IMR-90 (cell line): ENCODE results near the gene PKP3. TPM values are rescaled to one million over a fixed set of nuclear protein-coding genes. Genes with fewer than 3 reads are reported as not detected.

ENCODE experiments used
- ATAC-seq: fragments of 200-7000 bp; cut with Tn5 transposase; 2 replicates; pipeline ENCODE4 v1.9.1; 2020; ENCODE audit warnings: low read depth, mild to moderate bottlenecking, moderate library complexity
- BruUV-seq: library from RNA; stranded (reverse); fragments of 400-500 nt; replicated peaks from 2 replicates; lab custom pipeline; 2021; lab: Mats Ljungman, UMichigan
- CTCF ChIA-PET: fragments of 300-600 bp; formaldehyde crosslinking; extraction: SDS; loops from one replicate; lab custom pipeline; 2021; ENCODE audit warnings: antibody characterized with exemption; lab: Yijun Ruan, JAX
- POLR2A ChIA-PET: fragments of 300-600 bp; sonication (Branson Sonifier 250); formaldehyde crosslinking; loops from one replicate; lab custom pipeline; 2022; ENCODE audit warnings: antibody characterized with exemption; ENCODE audit not compliant: unreplicated experiment; lab: Charles Lee
- DNase-seq: peaks from one replicate; pipeline ENCODE4 v3.0.0; 2013
- H2AFZ ChIP-seq: replicated peaks from 2 replicates; pipeline ENCODE3; 2013; ENCODE audit warnings: low read length, mild to moderate bottlenecking; ENCODE audit not compliant: poor library complexity
- H2AK5ac ChIP-seq: 2 replicates; pipeline ENCODE4 v1.6.1; 2013; ENCODE audit warnings: low read depth, low read length, inconsistent platforms
- H2AK9ac ChIP-seq: replicated peaks from 2 replicates; pipeline ENCODE3; 2013; ENCODE audit warnings: mild to moderate bottlenecking, low read depth, low read length, moderate library complexity; ENCODE audit not compliant: poor library complexity
- H2BK120ac ChIP-seq: 2 replicates; pipeline ENCODE4 v1.6.1; 2013; ENCODE audit warnings: low read depth, low read length, inconsistent platforms
- H2BK15ac ChIP-seq: 3 replicates; pipeline ENCODE4 v1.6.1; 2013; ENCODE audit warnings: low read depth, low read length, inconsistent platforms
- H2BK20ac ChIP-seq: 2 replicates; pipeline ENCODE4 v1.6.1; 2013; ENCODE audit warnings: low read depth, mild to moderate bottlenecking, inconsistent platforms, low read length, moderate library complexity
- H2BK5ac ChIP-seq: 2 replicates; pipeline ENCODE4 v1.6.1; 2013; ENCODE audit warnings: mild to moderate bottlenecking, low read depth, low read length, inconsistent platforms; ENCODE audit not compliant: poor library complexity, severe bottlenecking
- H3K14ac ChIP-seq: replicated peaks from 2 replicates; pipeline ENCODE4 v1.6.1; 2013; ENCODE audit warnings: low read depth, low read length, inconsistent platforms
- H3K18ac ChIP-seq: 2 replicates; pipeline ENCODE4 v1.6.1; 2013; ENCODE audit warnings: low read depth, low read length, control low read depth
- H3K23ac ChIP-seq: 2 replicates; pipeline ENCODE4 v1.6.1; 2013; ENCODE audit warnings: low read depth, low read length, inconsistent platforms
- H3K27ac ChIP-seq: 2 replicates; pipeline ENCODE4 v1.5.1; 2013; ENCODE audit warnings: mild to moderate bottlenecking, control low read depth, low read length; ENCODE audit not compliant: insufficient read depth
- H3K27me3 ChIP-seq: 2 replicates; pipeline ENCODE4 v1.6.1; 2013; ENCODE audit warnings: low read length; ENCODE audit not compliant: control insufficient read depth, insufficient read depth
- H3K36me3 ChIP-seq: 2 replicates; pipeline ENCODE4 v1.6.1; 2013; ENCODE audit warnings: low read length, mixed read lengths; ENCODE audit not compliant: control insufficient read depth, insufficient read depth
- H3K4ac ChIP-seq: 2 replicates; pipeline ENCODE4 v1.6.1; 2013; ENCODE audit warnings: low read depth, low read length, inconsistent platforms
- H3K4me1 ChIP-seq: 2 replicates; pipeline ENCODE4 v1.6.1; 2013; ENCODE audit warnings: low read length, mixed read lengths; ENCODE audit not compliant: control insufficient read depth, insufficient read depth
- H3K4me2 ChIP-seq: 2 replicates; pipeline ENCODE4 v1.6.1; 2013; ENCODE audit warnings: low read depth, mild to moderate bottlenecking, control low read depth, low read length, moderate library complexity
- H3K4me3 ChIP-seq: 2 replicates; pipeline ENCODE4 v1.5.1; 2013; ENCODE audit warnings: low read depth, mild to moderate bottlenecking, control low read depth, low read length, moderate library complexity; ENCODE audit not compliant: insufficient read depth
- H3K56ac ChIP-seq: 2 replicates; pipeline ENCODE4 v1.6.1; 2013; ENCODE audit warnings: low read length, inconsistent platforms; ENCODE audit not compliant: insufficient read depth; ENCODE audit errors: extremely low read depth
- H3K79me1 ChIP-seq, 2 experiments: 2 replicates each; pipeline ENCODE4 v1.6.1; 2013; ENCODE audit warnings: low read length in 2 of 2, inconsistent platforms in 1 of 2, low read depth in 1 of 2
- H3K9ac ChIP-seq: 2 replicates; pipeline ENCODE4 v1.6.1; 2013; ENCODE audit warnings: low read depth, low read length, control low read depth
- H3K9me1 ChIP-seq: 2 replicates; pipeline ENCODE4 v1.6.1; 2013; ENCODE audit warnings: low read length, inconsistent platforms; ENCODE audit not compliant: insufficient read depth
- H3K9me3 ChIP-seq: 2 replicates; pipeline ENCODE4 v1.6.1; 2013; ENCODE audit warnings: low read length; ENCODE audit not compliant: control insufficient read depth, insufficient read depth
- H4K20me1 ChIP-seq: 2 replicates; pipeline ENCODE4 v1.6.1; 2013; ENCODE audit warnings: low read length, inconsistent platforms; ENCODE audit not compliant: insufficient read depth
- H4K5ac ChIP-seq: 2 replicates; pipeline ENCODE4 v1.6.1; 2013; ENCODE audit warnings: mild to moderate bottlenecking, low read depth, low read length, control low read depth
- H4K8ac ChIP-seq, 2 experiments: 2 replicates each; pipeline ENCODE4 v1.6.1; 2013; ENCODE audit warnings: low read depth in 2 of 2, low read length in 2 of 2, control low read depth in 1 of 2, inconsistent platforms in 1 of 2
- H4K91ac ChIP-seq: 2 replicates; pipeline ENCODE4 v1.6.1; 2013; ENCODE audit warnings: low read depth, low read length, inconsistent platforms; ENCODE audit not compliant: insufficient read depth
- BHLHE40 ChIP-seq: fragments of 150-350 bp; IDR thresholded peaks from 2 replicates; pipeline ENCODE4 v1.6.1; 2016; ENCODE audit warnings: mild to moderate bottlenecking, low read depth, low read length
- CEBPB ChIP-seq: IDR thresholded peaks from 2 replicates; pipeline ENCODE4 v1.6.1; 2012; ENCODE audit warnings: low read depth, low read length, improper control_type of control experiment
- MAFK ChIP-seq: IDR thresholded peaks from 2 replicates; pipeline ENCODE4 v1.6.1; 2012; ENCODE audit warnings: low read depth, low read length, improper control_type of control experiment
- MAZ ChIP-seq: IDR thresholded peaks from 2 replicates; pipeline ENCODE4 v1.6.1; 2012; ENCODE audit warnings: low read depth, mild to moderate bottlenecking, low read length, improper control_type of control experiment, moderate library complexity, borderline replicate concordance
- MXI1 ChIP-seq: IDR thresholded peaks from 2 replicates; pipeline ENCODE4 v1.6.1; 2012; ENCODE audit warnings: low read depth, mild to moderate bottlenecking, low read length, moderate library complexity, borderline replicate concordance
- RFX5 ChIP-seq: IDR thresholded peaks from 2 replicates; pipeline ENCODE4 v1.8.0; 2012; ENCODE audit warnings: low read depth, mild to moderate bottlenecking, low read length, moderate library complexity
- WGBS, 2 experiments: methylation state at CpG; one replicate each; pipeline versions ENCODE4 v1.1.5 to v1.1.7; 2013; ENCODE audit warnings: missing lambda C conversion rate in 2 of 2; ENCODE audit not compliant: insufficient read length in 1 of 2; ENCODE audit errors: extremely low coverage in 2 of 2; 5-methylcytosine and 5-hydroxymethylcytosine counted together
- dilution Hi-C: fragments of 300-500 bp; cut with HindIII; formaldehyde crosslinking; loops from one replicate; pipeline ENCODE4 v1.14.3; 2018; ENCODE audit warnings: low sequenced_read_pairs; ENCODE audit not compliant: unreplicated experiment
- in situ Hi-C: fragments of 300-500 bp; cut with MboI; formaldehyde crosslinking; loops from 3 replicates; pipeline ENCODE4 v1.14.3; 2019; ENCODE audit warnings: low sequenced_read_pairs, inconsistent platforms, mixed read lengths
- intact Hi-C: fragments of 100-400 bp; cut with micrococcal nuclease; formaldehyde crosslinking; loops from 2 replicates; pipeline ENCODE4 v1.10.0; 2022
- polyA plus RNA-seq, 3 experiments: library from polyadenylated mRNA; depleted of rRNA; stranded (reverse); fragments of >200 nt; gene quantifications; 2 replicates each; pipeline ENCODE4 v1.2.3, GENCODE V29; 2012; ENCODE audit warnings: low replicate concordance in 1 of 3
- total RNA-seq: library from RNA; depleted of rRNA; stranded (reverse); fragments of >200 nt; gene quantifications from 2 replicates; pipeline ENCODE4 v1.2.3, GENCODE V29; 2012
- TF ChIP-seq, protein P1 (sequence below): conservative IDR thresholded peaks from 2 replicates; pipeline ENCODE4 v1.5.1; 2012; ENCODE audit warnings: mild to moderate bottlenecking, low read depth, low read length, improper control_type of control experiment
- TF ChIP-seq, protein P2 (sequence below): fragments of 150-350 bp; IDR thresholded peaks from 2 replicates; pipeline ENCODE4 v1.6.1; 2017; ENCODE audit warnings: mild to moderate bottlenecking, antibody characterized with exemption, low read length, low read depth

Gene PKP3
- total and polyA plus RNA-seq, 2 of the 4 experiments (the other 2 are of a cell fraction), result 1.5 to 2.2 TPM

DNA sequence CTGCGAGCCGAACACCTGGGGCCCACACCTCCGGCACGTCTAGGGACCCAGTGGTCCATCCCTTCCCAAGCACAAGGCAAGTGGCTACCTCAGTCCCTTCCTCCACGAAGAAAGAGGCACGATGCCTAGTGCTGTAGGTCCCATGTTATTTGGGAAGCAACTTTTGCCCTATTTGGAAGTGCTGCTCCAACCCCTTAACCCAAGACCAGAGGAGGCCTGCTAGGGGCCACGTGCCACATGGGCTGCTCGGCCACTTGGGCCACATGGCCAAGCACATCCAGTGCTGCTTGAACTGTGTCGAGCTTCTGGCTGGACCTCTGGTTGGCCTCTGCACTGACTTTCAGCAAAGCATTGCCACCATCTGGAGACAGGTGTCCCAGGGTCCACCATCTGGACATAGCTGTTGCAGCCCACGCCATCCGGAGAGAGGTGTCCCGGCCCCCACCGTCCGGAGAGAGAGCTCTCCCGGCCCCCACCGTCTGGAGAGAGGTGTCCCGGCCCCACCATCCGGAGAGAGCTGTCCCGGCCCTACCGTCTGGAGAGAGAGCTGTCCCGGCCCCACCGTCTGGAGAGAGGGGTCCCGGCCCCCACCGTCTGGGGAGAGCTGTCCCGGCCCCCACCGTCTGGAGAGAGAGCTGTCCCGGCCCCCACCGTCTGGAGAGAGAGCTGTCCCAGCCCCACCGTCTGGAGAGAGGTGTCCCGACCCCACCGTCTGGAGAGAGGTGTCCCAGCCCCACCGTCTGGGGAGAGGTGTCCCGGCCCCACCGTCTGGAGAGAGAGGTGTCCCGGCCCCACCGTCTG is 31.2 kb upstream of the PKP3 start:
- 78% methylated on average over 16 of the region's 36 CpGs; no CpG with 5 or more reads in 1 of the 2 experiments for WGBS, 2 experiments

More for the DNA sequence above, 31.2 kb upstream of the PKP3 start:
- Histone ChIP-seq H3K27me3 (peaks cover 27% of the 10 kb centered on the region), H3K79me1 (no peaks in the 10 kb centered on the region), H3K18ac (no peak overlapping the region), H3K4ac (no peak overlapping the region), H3K14ac (no peak overlapping the region), H2BK15ac (no peak overlapping the region), H3K4me2 (no peak overlapping the region), H3K9ac (no peak overlapping the region), H3K9me1 (peaks cover 1% of the 10 kb centered on the region; the same call in 1 of the 2 replicates), H3K23ac (no peak overlapping the region), H2BK120ac (no peak overlapping the region), H3K36me3 (no peaks in the 10 kb centered on the region), H4K20me1 (no peaks in the 10 kb centered on the region; the same call in 1 of the 2 replicates), H2AK9ac (peak overlapping the region; percentile 1), H3K4me3 (no peak overlapping the region), H3K56ac (no peak overlapping the region), H4K8ac (no peak overlapping the region), H2BK20ac (no peak overlapping the region), H2AFZ (no peak overlapping the region), H4K5ac (no peak overlapping the region), H2BK5ac (no peak overlapping the region), H3K4me1 (no peaks in the 10 kb centered on the region; the same call in 1 of the 2 replicates), H4K91ac (no peak overlapping the region), H3K9me3 (peaks cover 2% of the 10 kb centered on the region; the same call in 1 of the 2 replicates), H2AK5ac (0 out of 2 replicates have a peak overlapping the region, but pooled peaks have one; percentile 13), H3K27ac (no peak overlapping the region)
- no TSS peak for BruUV-seq
- ChIA-PET CTCF (interaction anchor here (1.1 kb wide), 1 partner anchor 112 kb away, joined by 3 read pairs; no protein-coding TSS in a partner anchor), POLR2A (no interaction called here)
- DNase-seq (no peak), ATAC-seq (no peak)
- TF ChIP-seq RFX5, result no peak
- TF ChIP-seq BHLHE40, result no peak
- TF ChIP-seq MXI1, result no peak
- TF ChIP-seq MAZ, result no peak
- TF ChIP-seq, protein P1, sequence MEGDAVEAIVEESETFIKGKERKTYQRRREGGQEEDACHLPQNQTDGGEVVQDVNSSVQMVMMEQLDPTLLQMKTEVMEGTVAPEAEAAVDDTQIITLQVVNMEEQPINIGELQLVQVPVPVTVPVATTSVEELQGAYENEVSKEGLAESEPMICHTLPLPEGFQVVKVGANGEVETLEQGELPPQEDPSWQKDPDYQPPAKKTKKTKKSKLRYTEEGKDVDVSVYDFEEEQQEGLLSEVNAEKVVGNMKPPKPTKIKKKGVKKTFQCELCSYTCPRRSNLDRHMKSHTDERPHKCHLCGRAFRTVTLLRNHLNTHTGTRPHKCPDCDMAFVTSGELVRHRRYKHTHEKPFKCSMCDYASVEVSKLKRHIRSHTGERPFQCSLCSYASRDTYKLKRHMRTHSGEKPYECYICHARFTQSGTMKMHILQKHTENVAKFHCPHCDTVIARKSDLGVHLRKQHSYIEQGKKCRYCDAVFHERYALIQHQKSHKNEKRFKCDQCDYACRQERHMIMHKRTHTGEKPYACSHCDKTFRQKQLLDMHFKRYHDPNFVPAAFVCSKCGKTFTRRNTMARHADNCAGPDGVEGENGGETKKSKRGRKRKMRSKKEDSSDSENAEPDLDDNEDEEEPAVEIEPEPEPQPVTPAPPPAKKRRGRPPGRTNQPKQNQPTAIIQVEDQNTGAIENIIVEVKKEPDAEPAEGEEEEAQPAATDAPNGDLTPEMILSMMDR, result no peak
- no peak for TF ChIP-seq MAFK
- TF ChIP-seq CEBPB, result no peak
- TF ChIP-seq, protein P2, sequence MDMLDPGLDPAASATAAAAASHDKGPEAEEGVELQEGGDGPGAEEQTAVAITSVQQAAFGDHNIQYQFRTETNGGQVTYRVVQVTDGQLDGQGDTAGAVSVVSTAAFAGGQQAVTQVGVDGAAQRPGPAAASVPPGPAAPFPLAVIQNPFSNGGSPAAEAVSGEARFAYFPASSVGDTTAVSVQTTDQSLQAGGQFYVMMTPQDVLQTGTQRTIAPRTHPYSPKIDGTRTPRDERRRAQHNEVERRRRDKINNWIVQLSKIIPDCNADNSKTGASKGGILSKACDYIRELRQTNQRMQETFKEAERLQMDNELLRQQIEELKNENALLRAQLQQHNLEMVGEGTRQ, result no peak
- in situ Hi-C loops (no loop called here), intact Hi-C loops (loop anchor here (2.0 to 10.0 kb wide), 2 partner anchors 82 to 112 kb away; partner anchors contain the start of gene ANO9), dilution Hi-C loops (no loop called here)
